ENCODE data around the gene PTBP3. TPM values are rescaled to one million over a fixed set of nuclear protein-coding genes. Genes with fewer than 3 reads are reported as not detected.
"Not testable (repeated sequence)": the region's sequence is repeated elsewhere in the genome, so short reads cannot be mapped to it uniquely, and the experiment has no call there.

Gene PTBP3
- total RNA-seq, 2 experiments from 2014 or later, result 147 to 231 TPM

GRCh38 chr9:112273876-112274275, 59.5 kb downstream of the PTBP3 start:
- peaks cover 24% of the 10 kb centered on the region for H3K4me1 Mint-ChIP-seq
- ChIA-PET POLR2A (interaction anchor here (0.6 kb wide), 1 partner anchor 164 kb away, joined by 3 read pairs; no protein-coding TSS in a partner anchor), CTCF (no interaction called here)

GRCh38 chr9:112271466-112272098, 61.8 kb downstream of the PTBP3 start:
- POLR2A ChIA-PET, result interaction anchor here (0.7 kb wide), 1 partner anchor 76 kb away, joined by 3 read pairs; no protein-coding TSS in a partner anchor
- no peak for DNase-seq
- H3K27me3 Mint-ChIP-seq, result no peaks in the 10 kb centered on the region
- peaks cover 21% of the 10 kb centered on the region for H3K4me1 Mint-ChIP-seq
- CTCF ChIA-PET, result interaction anchor here (0.9 kb wide), 1 partner anchor 10 kb away, joined by 3 read pairs; no protein-coding TSS in a partner anchor
- H3K4me3 Mint-ChIP-seq, result no peak overlapping the region
- no peak overlapping the region for H3K27ac Mint-ChIP-seq
- H3K36me3 Mint-ChIP-seq (ENCODE audit: low read depth), result peaks cover 42% of the 10 kb centered on the region
- H3K9me3 Mint-ChIP-seq, result no peaks in the 10 kb centered on the region

More at GRCh38 chr9:112273876-112274275, 59.5 kb downstream of the PTBP3 start:
- Mint-ChIP-seq H3K27ac (no peak overlapping the region), H3K36me3 (ENCODE audit: low read depth) (peaks cover 36% of the 10 kb centered on the region), H3K27me3 (no peaks in the 10 kb centered on the region), H3K4me3 (no peak overlapping the region), H3K9me3 (no peaks in the 10 kb centered on the region)
- no peak for DNase-seq

GRCh38 chr9:112268413-112268812, 65.0 kb downstream of the PTBP3 start:
- H3K9me3 Mint-ChIP-seq, result no peaks in the 10 kb centered on the region
- H3K27me3 Mint-ChIP-seq, result no peaks in the 10 kb centered on the region
- ChIA-PET CTCF (no interaction called here), POLR2A (no interaction called here)
- H3K4me1 Mint-ChIP-seq, result peaks cover 10% of the 10 kb centered on the region
- H3K27ac Mint-ChIP-seq, result no peak overlapping the region
- peaks cover 41% of the 10 kb centered on the region for H3K36me3 Mint-ChIP-seq (ENCODE audit: low read depth)
- DNase-seq, result no peak
- H3K4me3 Mint-ChIP-seq, result no peak overlapping the region

GRCh38 chr9:112267086-112267485, 66.3 kb downstream of the PTBP3 start:
- H3K9me3 Mint-ChIP-seq, H3K4me3 Mint-ChIP-seq, H3K27me3 Mint-ChIP-seq, H3K27ac Mint-ChIP-seq, POLR2A ChIA-PET, H3K4me1 Mint-ChIP-seq, DNase-seq: not testable (repeated sequence)
- CTCF ChIA-PET, result interaction anchor here (0.6 kb wide), 1 partner anchor 491 kb away, joined by 3 read pairs; no protein-coding TSS in a partner anchor
- H3K36me3 Mint-ChIP-seq (ENCODE audit: low read depth), result peaks cover 48% of the 10 kb centered on the region

GRCh38 chr9:112265391-112265790, 68.0 kb downstream of the PTBP3 start:
- H3K4me1 Mint-ChIP-seq, result peaks cover 7% of the 10 kb centered on the region
- POLR2A ChIA-PET, result interaction anchor here (1.2 kb wide), 1 partner anchor 18 kb away, joined by 5 read pairs; no protein-coding TSS in a partner anchor
- CTCF ChIA-PET, result interaction anchor here (0.5 to 0.9 kb wide), 2 partner anchors 24 to 659 kb away, joined by 3 read pairs; no protein-coding TSS in a partner anchor
- no peak for DNase-seq
- H3K9me3 Mint-ChIP-seq, result no peaks in the 10 kb centered on the region
- H3K4me3 Mint-ChIP-seq, result no peak overlapping the region
- no peak overlapping the region for H3K27ac Mint-ChIP-seq
- no peaks in the 10 kb centered on the region for H3K27me3 Mint-ChIP-seq
- H3K36me3 Mint-ChIP-seq (ENCODE audit: low read depth), result peaks cover 55% of the 10 kb centered on the region

GRCh38 chr9:112262577-112262976, 70.8 kb downstream of the PTBP3 start:
- no peak for DNase-seq
- H3K4me1 Mint-ChIP-seq, result peaks cover 4% of the 10 kb centered on the region
- no peaks in the 10 kb centered on the region for H3K9me3 Mint-ChIP-seq
- H3K4me3 Mint-ChIP-seq, result no peak overlapping the region
- no peaks in the 10 kb centered on the region for H3K27me3 Mint-ChIP-seq
- POLR2A ChIA-PET, result no interaction called here
- no peak overlapping the region for H3K27ac Mint-ChIP-seq
- CTCF ChIA-PET, result interaction anchor here (1.3 kb wide), 1 partner anchor 9 kb away, joined by 3 read pairs; no protein-coding TSS in a partner anchor
- peaks cover 53% of the 10 kb centered on the region for H3K36me3 Mint-ChIP-seq (ENCODE audit: low read depth)

- DNase-seq, result no peak
- POLR2A ChIA-PET, result no interaction called here
- CTCF ChIA-PET, result interaction anchor here (1.3 kb wide), 1 partner anchor 11 kb away, joined by 3 read pairs; no protein-coding TSS in a partner anchor
- H3K27ac Mint-ChIP-seq, result no peak overlapping the region
- no peak overlapping the region for H3K4me3 Mint-ChIP-seq
- H3K9me3 Mint-ChIP-seq, result no peaks in the 10 kb centered on the region
- H3K27me3 Mint-ChIP-seq, result no peaks in the 10 kb centered on the region
- H3K4me1 Mint-ChIP-seq, result peaks cover 4% of the 10 kb centered on the region
- peaks cover 56% of the 10 kb centered on the region for H3K36me3 Mint-ChIP-seq (ENCODE audit: low read depth)
Observed at GRCh38 chr9:112261133-112261532, 72.3 kb downstream of the PTBP3 start.

- Mint-ChIP-seq H3K36me3 (ENCODE audit: low read depth) (peaks cover 51% of the 10 kb centered on the region), H3K27ac (no peak overlapping the region), H3K4me3 (no peak overlapping the region), H3K4me1 (no peaks in the 10 kb centered on the region), H3K9me3 (peaks cover 3% of the 10 kb centered on the region), H3K27me3 (no peaks in the 10 kb centered on the region)
- no peak for DNase-seq
- CTCF ChIA-PET, result interaction anchor here (0.6 kb wide), 1 partner anchor 24 kb away, joined by 3 read pairs; no protein-coding TSS in a partner anchor
- POLR2A ChIA-PET, result no interaction called here
Observed at GRCh38 chr9:112258106-112258505, 75.3 kb downstream of the PTBP3 start.

- H3K27me3 Mint-ChIP-seq, result no peaks in the 10 kb centered on the region
- no peak overlapping the region for H3K27ac Mint-ChIP-seq
- no peak overlapping the region for H3K4me3 Mint-ChIP-seq
- ChIA-PET CTCF (no interaction called here), POLR2A (no interaction called here)
- H3K9me3 Mint-ChIP-seq, result peaks cover 3% of the 10 kb centered on the region
- DNase-seq, result no peak
- peaks cover 10% of the 10 kb centered on the region for H3K4me1 Mint-ChIP-seq
- peaks cover 47% of the 10 kb centered on the region for H3K36me3 Mint-ChIP-seq (ENCODE audit: low read depth)
Observed at GRCh38 chr9:112252194-112252593, 81.2 kb downstream of the PTBP3 start.

GRCh38 chr9:112249277-112249676, 84.1 kb downstream of the PTBP3 start:
- Mint-ChIP-seq H3K9me3 (no peaks in the 10 kb centered on the region), H3K4me3 (no peak overlapping the region), H3K27me3 (no peaks in the 10 kb centered on the region), H3K4me1 (peaks cover 10% of the 10 kb centered on the region), H3K36me3 (ENCODE audit: low read depth) (peaks cover 52% of the 10 kb centered on the region), H3K27ac (no peak overlapping the region)
- no peak for DNase-seq
- ChIA-PET CTCF (no interaction called here), POLR2A (no interaction called here)

GRCh38 chr9:112248722-112249121, 84.7 kb downstream of the PTBP3 start:
- ChIA-PET POLR2A (no interaction called here), CTCF (no interaction called here)
- Mint-ChIP-seq H3K27ac (no peak overlapping the region), H3K4me1 (peaks cover 10% of the 10 kb centered on the region), H3K36me3 (ENCODE audit: low read depth) (peaks cover 50% of the 10 kb centered on the region), H3K27me3 (no peaks in the 10 kb centered on the region), H3K9me3 (no peaks in the 10 kb centered on the region), H3K4me3 (no peak overlapping the region)
- no peak for DNase-seq

GRCh38 chr9:112247090-112247489, 86.3 kb downstream of the PTBP3 start:
- no peaks in the 10 kb centered on the region for H3K27me3 Mint-ChIP-seq
- no peaks in the 10 kb centered on the region for H3K9me3 Mint-ChIP-seq
- H3K4me3 Mint-ChIP-seq, result no peak overlapping the region
- no peak overlapping the region for H3K27ac Mint-ChIP-seq
- CTCF ChIA-PET, result no interaction called here
- H3K4me1 Mint-ChIP-seq, result peaks cover 10% of the 10 kb centered on the region
- peaks cover 47% of the 10 kb centered on the region for H3K36me3 Mint-ChIP-seq (ENCODE audit: low read depth)
- POLR2A ChIA-PET, result no interaction called here
- no peak for DNase-seq

GRCh38 chr9:112245126-112245525, 88.3 kb downstream of the PTBP3 start:
- H3K36me3 Mint-ChIP-seq (ENCODE audit: low read depth), result peaks cover 38% of the 10 kb centered on the region
- H3K27ac Mint-ChIP-seq, result no peak overlapping the region
- H3K9me3 Mint-ChIP-seq, result no peaks in the 10 kb centered on the region
- H3K27me3 Mint-ChIP-seq, result no peaks in the 10 kb centered on the region
- CTCF ChIA-PET, result no interaction called here
- H3K4me3 Mint-ChIP-seq, result no peak overlapping the region
- DNase-seq, result no peak
- peaks cover 9% of the 10 kb centered on the region for H3K4me1 Mint-ChIP-seq
- POLR2A ChIA-PET, result no interaction called here
